Activated CD4-positive, alpha-beta memory T cell treated with anti-CD3 and anti-CD28 coated beads, Interleukin-2, amount 10 ng/mL, durations not matched to agents 7 days and 5 days (primary cell): ENCODE data around the gene DSCAM. TPM values are rescaled to one million over a fixed set of nuclear protein-coding genes. Genes with fewer than 3 reads are reported as not detected.
"Not testable (repeated sequence)": the region's sequence is repeated elsewhere in the genome, so short reads cannot be mapped to it uniquely, and the experiment has no call there.

Experiments used
- CTCF ChIA-PET: fragments of 350-600 bp; sonication (Branson Sonifier 250); formaldehyde crosslinking; loops from one replicate; lab custom pipeline; 2021; ENCODE audit warnings: antibody characterized with exemption, inconsistent platforms; lab: Charles Lee
- POLR2A ChIA-PET: fragments of 350-600 bp; sonication (Branson Sonifier 250); formaldehyde crosslinking; loops from one replicate; lab custom pipeline; 2021; ENCODE audit warnings: antibody characterized with exemption; lab: Charles Lee
- DNase-seq: peaks from one replicate; pipeline ENCODE4 v3.0.0-alpha.2; 2020
- H3K27ac Mint-ChIP-seq: one replicate; pipeline ENCODE4 v1.8.0; 2021; ENCODE audit warnings: mild to moderate bottlenecking, mixed read lengths
- H3K27me3 Mint-ChIP-seq: one replicate; pipeline ENCODE4 v1.8.0; 2021; ENCODE audit warnings: mixed read lengths
- H3K36me3 Mint-ChIP-seq: one replicate; pipeline ENCODE4 v1.8.0; 2021; ENCODE audit warnings: low read depth, mixed read lengths
- H3K4me1 Mint-ChIP-seq: one replicate; pipeline ENCODE4 v1.8.0; 2021; ENCODE audit warnings: mixed read lengths
- H3K4me3 Mint-ChIP-seq: one replicate; pipeline ENCODE4 v1.8.0; 2021; ENCODE audit warnings: mild to moderate bottlenecking, mixed read lengths
- H3K9me3 Mint-ChIP-seq: one replicate; pipeline ENCODE4 v1.8.0; 2021; ENCODE audit warnings: mixed read lengths
- total RNA-seq, 2 experiments: library from RNA; stranded (reverse); gene quantifications; one replicate each; pipeline ENCODE4 v1.2.3, GENCODE V29; 2021

DSCAM gene
- total RNA-seq, 2 experiments from 2014 or later, result not detected

DNA sequence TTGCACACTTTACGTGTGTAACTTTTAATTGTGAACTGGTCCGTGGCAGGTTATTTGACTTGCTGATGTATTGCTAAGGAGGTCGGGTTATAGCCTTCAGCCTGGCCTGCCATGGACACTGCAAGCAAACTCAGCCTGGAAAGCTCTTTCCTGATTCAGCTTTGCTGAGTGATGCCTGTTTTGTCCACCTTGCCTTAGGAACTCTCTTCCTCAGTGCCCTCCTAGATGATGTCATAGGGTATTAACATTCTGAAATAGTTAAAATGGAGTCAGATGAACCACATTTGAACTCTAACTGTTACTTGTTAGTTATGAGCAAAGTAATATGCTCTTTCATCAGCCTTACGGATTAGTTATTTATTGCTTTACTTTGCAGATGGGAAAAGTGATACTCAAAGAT is 533.7 kb downstream of the DSCAM start:
- no peaks in the 10 kb centered on the region for H3K36me3 Mint-ChIP-seq
- DNase-seq, result no peak
- peaks cover 15% of the 10 kb centered on the region for H3K9me3 Mint-ChIP-seq
- no peaks in the 10 kb centered on the region for H3K4me1 Mint-ChIP-seq
- CTCF ChIA-PET, result no interaction called here
- POLR2A ChIA-PET, result no interaction called here
- H3K27me3 Mint-ChIP-seq, result no peaks in the 10 kb centered on the region
- H3K4me3 Mint-ChIP-seq, result no peak overlapping the region
- no peak overlapping the region for H3K27ac Mint-ChIP-seq

DNA sequence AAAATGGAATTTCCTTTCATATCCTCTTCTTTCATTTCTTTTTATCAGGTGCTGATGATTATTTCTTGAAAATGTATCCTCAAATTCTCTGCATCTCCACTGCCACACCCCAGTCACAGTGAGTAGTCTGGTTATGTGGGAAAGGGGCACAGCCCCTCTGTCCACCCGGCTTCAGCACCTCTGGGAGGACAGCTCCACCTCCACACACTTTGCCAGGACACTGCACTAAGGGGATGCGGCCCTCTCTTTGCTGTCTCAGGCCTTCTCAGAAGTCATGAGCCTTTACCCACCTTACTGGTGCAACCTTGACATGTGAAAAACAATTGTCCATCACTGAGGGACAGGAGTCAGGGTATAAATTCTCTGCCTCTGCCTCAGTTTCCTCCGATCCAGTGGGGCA is 546.7 kb downstream of the DSCAM start:
- DNase-seq, result no peak
- Mint-ChIP-seq H3K4me1 (no peaks in the 10 kb centered on the region), H3K36me3 (no peaks in the 10 kb centered on the region), H3K27me3 (no peaks in the 10 kb centered on the region), H3K9me3 (peaks cover 50% of the 10 kb centered on the region), H3K4me3 (no peak overlapping the region), H3K27ac (no peak overlapping the region)
- CTCF ChIA-PET, result no interaction called here
- POLR2A ChIA-PET, result no interaction called here

DNA sequence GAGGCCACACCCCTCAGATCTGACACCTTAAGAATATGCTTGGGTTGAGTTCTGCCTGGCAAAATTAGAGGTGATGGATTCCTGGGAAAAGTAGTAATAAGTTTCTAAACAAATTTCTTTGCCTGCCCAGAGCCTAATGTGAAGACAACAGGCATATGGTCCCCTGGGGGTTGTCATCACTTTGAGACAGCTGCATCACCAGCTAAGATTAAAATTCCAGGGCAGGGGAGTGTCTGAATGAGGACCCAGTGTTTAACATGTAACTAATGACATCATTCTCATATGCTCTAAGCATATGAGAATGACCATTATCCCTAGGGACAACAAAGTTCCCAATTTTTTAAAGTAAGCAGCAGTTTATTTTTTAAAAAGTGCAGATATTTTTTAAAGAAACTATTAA is 547.5 kb downstream of the DSCAM start:
- POLR2A ChIA-PET, result no interaction called here
- Mint-ChIP-seq H3K36me3 (no peaks in the 10 kb centered on the region), H3K4me3 (no peak overlapping the region), H3K27me3 (no peaks in the 10 kb centered on the region), H3K27ac (no peak overlapping the region), H3K9me3 (peaks cover 45% of the 10 kb centered on the region), H3K4me1 (no peaks in the 10 kb centered on the region)
- CTCF ChIA-PET, result no interaction called here
- no peak for DNase-seq

DNA sequence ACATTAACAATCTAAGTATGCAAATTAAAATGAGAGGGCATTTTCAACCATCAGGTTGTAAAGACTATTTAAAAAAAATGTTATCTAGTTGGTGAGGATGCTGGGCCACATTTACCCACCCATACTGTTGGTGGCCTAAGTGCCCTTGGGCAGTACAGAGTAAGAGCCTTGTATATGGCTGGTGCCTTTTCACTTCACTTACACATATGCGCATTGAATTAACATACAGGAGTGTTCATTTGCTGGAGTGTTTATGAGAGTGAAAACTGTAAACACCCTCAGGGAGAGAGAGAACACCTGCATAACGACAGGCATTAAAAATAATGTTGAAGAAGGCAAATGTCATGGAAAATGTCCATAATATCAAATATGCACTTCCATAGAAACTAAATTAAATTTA is 552.6 kb downstream of the DSCAM start:
- no peaks in the 10 kb centered on the region for H3K27me3 Mint-ChIP-seq
- H3K4me3 Mint-ChIP-seq, result no peak overlapping the region
- H3K9me3 Mint-ChIP-seq, result peaks cover 23% of the 10 kb centered on the region
- H3K27ac Mint-ChIP-seq, result no peak overlapping the region
- no peak for DNase-seq
- no peaks in the 10 kb centered on the region for H3K36me3 Mint-ChIP-seq
- ChIA-PET CTCF (no interaction called here), POLR2A (no interaction called here)
- no peaks in the 10 kb centered on the region for H3K4me1 Mint-ChIP-seq

DNA sequence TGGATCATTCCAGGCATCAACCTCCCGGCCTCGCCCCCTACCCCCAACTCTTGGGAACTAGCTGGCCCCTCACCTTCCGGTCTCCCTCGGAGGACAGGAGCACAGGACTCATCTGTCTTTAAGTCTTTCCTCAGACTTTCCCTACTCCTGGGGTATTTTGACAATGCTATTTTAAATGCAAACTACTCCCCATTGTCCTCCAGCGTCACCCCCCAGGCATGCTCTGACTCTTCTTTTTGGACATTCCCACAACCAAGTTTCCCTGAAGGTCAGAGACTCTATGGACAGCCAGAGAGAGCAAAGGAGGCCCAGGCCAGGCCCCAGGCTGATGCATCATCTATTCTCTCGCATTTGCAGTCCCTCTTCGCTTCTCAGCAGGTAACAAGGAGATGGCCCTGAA is 555.4 kb downstream of the DSCAM start:
- Mint-ChIP-seq H3K4me3 (no peak overlapping the region), H3K27ac (no peak overlapping the region), H3K9me3 (peaks cover 16% of the 10 kb centered on the region), H3K27me3 (no peaks in the 10 kb centered on the region), H3K4me1 (no peaks in the 10 kb centered on the region), H3K36me3 (no peaks in the 10 kb centered on the region)
- ChIA-PET POLR2A (no interaction called here), CTCF (no interaction called here)
- no peak for DNase-seq

DNA sequence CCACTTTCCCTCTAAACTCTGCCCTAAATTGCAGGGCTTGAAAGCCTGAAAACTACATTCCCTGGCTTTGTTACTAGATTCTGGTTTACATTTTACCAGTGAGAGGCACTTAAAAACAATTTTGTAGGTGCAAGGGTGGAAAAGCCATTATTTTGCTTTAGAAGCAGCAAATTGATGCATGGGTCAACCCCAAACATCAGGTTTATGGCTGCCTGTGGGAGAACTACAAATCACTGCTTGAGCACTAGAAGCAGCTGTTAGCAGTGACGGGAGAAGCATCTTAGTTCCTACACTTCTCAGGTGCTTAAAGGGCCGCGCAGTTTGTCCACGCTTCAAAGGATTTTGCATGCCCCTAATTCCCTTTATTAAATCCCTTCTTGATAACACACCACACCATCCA is 562.5 kb downstream of the DSCAM start:
- Mint-ChIP-seq H3K9me3 (peaks cover 17% of the 10 kb centered on the region), H3K4me3 (no peak overlapping the region), H3K27me3 (no peaks in the 10 kb centered on the region), H3K4me1 (no peaks in the 10 kb centered on the region), H3K27ac (no peak overlapping the region), H3K36me3 (no peaks in the 10 kb centered on the region)
- POLR2A ChIA-PET, result no interaction called here
- CTCF ChIA-PET, result no interaction called here
- DNase-seq, result no peak

DNA sequence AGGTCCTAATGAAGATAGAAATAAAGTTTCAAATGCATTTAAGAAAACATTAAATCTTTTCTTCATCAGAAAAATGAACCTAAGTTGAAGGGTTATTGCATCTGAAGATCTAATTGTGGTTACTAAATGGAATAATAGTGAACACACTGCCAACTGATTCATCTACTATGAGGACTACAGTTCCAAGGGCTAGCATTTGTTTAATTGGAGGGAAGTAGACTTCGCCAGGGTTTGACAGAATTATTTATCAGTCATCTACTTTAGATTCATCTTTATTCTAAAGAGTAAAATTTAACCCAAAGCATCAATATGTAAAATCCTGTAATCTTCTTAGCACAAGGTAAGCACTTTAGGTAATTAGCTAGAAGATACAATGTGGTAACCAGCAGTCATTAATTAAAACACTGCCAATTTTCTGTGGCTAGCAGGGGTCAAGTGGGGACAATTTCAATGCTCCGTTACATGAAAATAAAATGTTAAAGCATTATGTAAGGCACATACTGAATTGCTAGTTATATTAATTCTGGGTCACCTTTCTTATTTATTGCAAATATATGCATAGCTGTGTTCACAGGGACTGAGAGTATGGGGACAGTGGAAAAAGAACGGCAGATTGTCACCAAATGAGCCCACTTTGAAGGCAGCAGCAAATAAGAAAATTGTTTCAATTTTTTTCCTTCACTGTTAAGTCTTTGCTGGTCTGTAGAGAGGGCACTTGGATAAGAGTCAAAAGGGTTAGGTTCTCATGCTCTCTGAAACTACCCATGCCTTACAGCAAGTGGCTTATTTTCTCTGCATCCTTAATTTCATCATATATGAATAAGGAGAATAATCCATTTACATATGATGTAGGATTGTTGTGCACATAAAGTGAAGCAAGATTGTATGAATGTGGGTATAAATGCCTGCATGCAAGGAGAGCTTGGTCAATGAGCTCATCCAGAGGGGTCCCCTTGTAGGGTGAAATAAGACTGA is 563.8 kb downstream of the DSCAM start:
- no peak for DNase-seq
- ChIA-PET POLR2A (no interaction called here), CTCF (no interaction called here)
- H3K4me3 Mint-ChIP-seq, result no peak overlapping the region
- H3K9me3 Mint-ChIP-seq, result peaks cover 15% of the 10 kb centered on the region
- H3K4me1 Mint-ChIP-seq, result no peaks in the 10 kb centered on the region
- no peaks in the 10 kb centered on the region for H3K36me3 Mint-ChIP-seq
- H3K27me3 Mint-ChIP-seq, result no peaks in the 10 kb centered on the region
- no peak overlapping the region for H3K27ac Mint-ChIP-seq

DNA sequence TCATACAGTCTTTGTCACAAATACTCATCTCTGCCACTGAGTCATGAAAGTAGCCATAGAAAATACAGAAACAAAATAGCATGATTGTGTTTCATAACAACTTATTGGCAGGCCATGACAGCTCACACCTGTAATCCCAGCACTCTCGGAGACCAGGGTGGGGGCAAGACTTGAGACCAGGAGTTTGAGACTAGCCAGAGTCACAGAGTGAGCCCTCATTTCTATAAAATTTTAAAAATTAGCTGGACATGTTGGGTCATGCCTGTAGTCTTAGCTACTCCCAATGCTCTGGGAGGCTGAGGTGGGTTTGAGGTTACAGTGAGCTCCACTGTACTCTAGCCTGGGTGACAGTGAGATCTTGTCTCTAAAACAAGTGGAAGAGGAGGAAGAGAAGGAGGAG is 568.6 kb downstream of the DSCAM start:
- no peaks in the 10 kb centered on the region for H3K4me1 Mint-ChIP-seq
- H3K4me3 Mint-ChIP-seq, result no peak overlapping the region
- CTCF ChIA-PET, result no interaction called here
- H3K27me3 Mint-ChIP-seq, result no peaks in the 10 kb centered on the region
- no peak overlapping the region for H3K27ac Mint-ChIP-seq
- POLR2A ChIA-PET, result no interaction called here
- H3K9me3 Mint-ChIP-seq, result peaks cover 7% of the 10 kb centered on the region
- no peaks in the 10 kb centered on the region for H3K36me3 Mint-ChIP-seq
- no peak for DNase-seq

DNA sequence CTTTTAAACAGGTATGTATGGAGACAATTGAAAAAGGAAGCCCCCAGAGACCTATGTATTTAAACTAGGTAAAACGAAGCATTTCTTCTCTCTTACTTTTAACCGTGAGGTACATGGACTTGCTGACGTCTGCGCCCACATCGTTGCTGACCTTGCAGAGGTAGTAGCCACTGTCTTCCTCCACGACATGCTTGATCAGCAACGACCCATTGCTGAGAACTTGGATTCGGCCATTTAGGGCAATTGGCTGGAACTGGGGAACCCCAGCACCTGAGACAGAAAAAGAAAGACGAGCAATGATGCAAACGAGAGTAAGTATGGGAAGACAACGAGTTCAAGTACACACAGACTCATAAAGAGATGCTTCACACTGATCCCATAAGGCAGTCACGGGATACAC is 571.0 kb downstream of the DSCAM start:
- ChIA-PET POLR2A (no interaction called here), CTCF (no interaction called here)
- Mint-ChIP-seq H3K4me1 (no peaks in the 10 kb centered on the region), H3K9me3 (peaks cover 10% of the 10 kb centered on the region), H3K27me3 (no peaks in the 10 kb centered on the region), H3K27ac (no peak overlapping the region), H3K36me3 (no peaks in the 10 kb centered on the region), H3K4me3 (no peak overlapping the region)
- DNase-seq, result no peak

DNA sequence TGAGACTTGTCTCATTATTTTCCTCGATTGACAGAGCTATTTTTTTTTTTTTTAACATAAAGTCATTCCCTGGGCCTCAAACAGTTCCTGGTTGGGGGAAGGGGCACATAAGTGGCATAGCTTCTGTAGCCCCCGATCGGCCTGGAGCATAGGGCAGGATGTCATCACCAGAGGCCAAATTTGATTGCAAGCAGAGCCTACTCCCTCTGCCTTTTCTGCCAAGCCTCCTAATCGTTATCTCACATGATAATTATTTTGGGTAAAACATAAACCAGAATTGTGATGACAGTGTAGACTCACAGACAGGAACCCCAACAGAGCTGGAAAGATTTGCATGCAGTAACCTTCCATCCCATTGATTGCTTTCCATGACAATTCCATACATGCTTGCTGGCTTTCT is 574.9 kb downstream of the DSCAM start:
- Mint-ChIP-seq H3K9me3 (peaks cover 27% of the 10 kb centered on the region), H3K27ac (no peak overlapping the region), H3K4me3 (no peak overlapping the region), H3K4me1 (no peaks in the 10 kb centered on the region), H3K27me3 (no peaks in the 10 kb centered on the region), H3K36me3 (no peaks in the 10 kb centered on the region)
- ChIA-PET CTCF (interaction anchor here (0.6 kb wide), 1 partner anchor 330 kb away, joined by 5 read pairs; no protein-coding TSS in a partner anchor), POLR2A (no interaction called here)
- DNase-seq, result no peak

DNA sequence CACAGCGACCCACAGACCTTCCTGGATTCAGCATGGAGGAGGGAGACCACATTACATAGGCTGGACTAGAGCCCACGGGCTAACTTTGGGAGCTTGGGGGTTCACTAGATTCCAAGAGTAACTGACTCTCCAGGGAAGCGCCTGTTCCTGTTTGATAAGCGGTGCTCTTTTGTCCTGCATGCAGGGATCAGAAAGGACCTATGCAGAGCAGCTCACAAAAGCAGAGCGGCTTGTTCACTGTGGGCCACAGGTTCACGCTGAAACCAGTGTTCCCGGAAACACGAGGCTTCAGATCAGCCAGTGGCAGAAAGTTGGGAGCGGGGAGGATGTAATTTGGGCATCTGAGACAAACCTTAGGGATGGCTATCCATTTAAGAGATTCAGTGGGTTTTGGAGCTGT is 575.8 kb downstream of the DSCAM start:
- Mint-ChIP-seq H3K27ac (no peak overlapping the region), H3K4me1 (no peaks in the 10 kb centered on the region), H3K36me3 (no peaks in the 10 kb centered on the region), H3K27me3 (no peaks in the 10 kb centered on the region), H3K9me3 (peaks cover 27% of the 10 kb centered on the region), H3K4me3 (no peak overlapping the region)
- no peak for DNase-seq
- CTCF ChIA-PET, result no interaction called here
- POLR2A ChIA-PET, result no interaction called here

DNA sequence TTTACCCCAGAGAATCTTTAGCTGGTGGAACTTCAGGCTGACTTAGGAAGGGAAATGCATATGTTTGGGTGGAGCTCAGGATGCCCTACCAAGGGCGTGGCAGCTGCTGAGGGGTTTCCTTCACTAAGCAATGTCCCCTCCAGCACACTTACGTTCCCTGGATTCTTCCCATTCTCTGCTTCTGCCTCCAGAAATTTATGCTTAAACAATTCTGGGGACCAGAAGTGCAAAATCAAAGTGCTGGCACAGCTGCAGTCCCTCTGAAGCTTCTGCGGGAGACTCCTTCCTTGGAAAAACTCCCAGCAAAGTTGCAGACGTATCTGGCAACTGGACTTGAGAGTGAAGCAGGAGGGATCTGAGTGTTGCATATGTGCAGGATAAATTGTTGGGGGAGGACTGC is 576.9 kb downstream of the DSCAM start:
- DNase-seq, result no peak
- ChIA-PET POLR2A (no interaction called here), CTCF (no interaction called here)
- no peak overlapping the region for H3K27ac Mint-ChIP-seq
- H3K4me1 Mint-ChIP-seq, result no peaks in the 10 kb centered on the region
- no peak overlapping the region for H3K4me3 Mint-ChIP-seq
- no peaks in the 10 kb centered on the region for H3K27me3 Mint-ChIP-seq
- peaks cover 27% of the 10 kb centered on the region for H3K9me3 Mint-ChIP-seq
- H3K36me3 Mint-ChIP-seq, result no peaks in the 10 kb centered on the region

DNA sequence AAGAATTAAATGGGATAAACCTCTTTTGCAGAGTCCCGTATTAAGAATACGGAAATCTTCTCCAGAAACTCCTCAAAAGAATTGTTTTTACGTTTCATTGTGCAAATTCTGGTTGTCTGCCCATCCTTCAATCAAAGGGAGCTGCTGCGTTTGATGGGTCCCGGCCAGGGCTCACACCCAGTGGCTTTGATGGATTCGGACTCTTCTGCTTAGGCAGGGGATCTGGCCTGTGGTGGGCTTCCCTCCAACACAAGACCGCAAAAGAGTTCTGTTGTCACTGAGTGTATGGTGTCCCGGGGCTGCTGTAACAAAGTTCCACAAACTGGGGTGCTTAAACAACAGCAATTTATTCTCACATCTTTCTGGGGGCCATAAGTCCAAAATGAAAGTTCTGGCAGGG is 577.7 kb downstream of the DSCAM start:
- H3K36me3 Mint-ChIP-seq, result no peaks in the 10 kb centered on the region
- peaks cover 29% of the 10 kb centered on the region for H3K9me3 Mint-ChIP-seq
- no peak overlapping the region for H3K4me3 Mint-ChIP-seq
- H3K4me1 Mint-ChIP-seq, result no peaks in the 10 kb centered on the region
- no peak for DNase-seq
- no peaks in the 10 kb centered on the region for H3K27me3 Mint-ChIP-seq
- ChIA-PET POLR2A (no interaction called here), CTCF (no interaction called here)
- H3K27ac Mint-ChIP-seq, result no peak overlapping the region

DNA sequence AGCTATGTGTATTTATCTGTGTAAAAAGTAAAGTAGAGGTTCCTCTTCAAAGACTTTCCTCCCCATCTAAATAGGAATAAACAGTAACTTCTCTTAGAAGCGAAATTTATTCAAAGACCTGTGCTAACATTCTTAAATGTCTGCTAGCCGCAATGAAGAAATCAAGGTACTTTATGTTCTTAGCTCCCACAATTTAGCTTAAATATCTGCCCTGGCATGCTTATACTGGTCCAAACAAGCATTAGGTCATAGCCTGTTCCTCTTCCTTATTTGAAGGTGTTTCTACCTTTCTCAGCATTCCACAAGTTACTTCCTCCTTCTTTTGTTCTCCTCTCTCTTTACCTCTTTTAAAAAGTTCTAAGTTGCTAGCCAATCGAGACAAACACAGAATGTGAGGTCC is 588.5 kb downstream of the DSCAM start:
- POLR2A ChIA-PET, H3K27me3 Mint-ChIP-seq, DNase-seq, H3K4me3 Mint-ChIP-seq, CTCF ChIA-PET, H3K4me1 Mint-ChIP-seq, H3K27ac Mint-ChIP-seq, H3K36me3 Mint-ChIP-seq: not testable (repeated sequence)
- H3K9me3 Mint-ChIP-seq, result peaks cover 29% of the 10 kb centered on the region
